GM19455 (cell line): Measurements from ENCODE around the gene IFITM10.

Experiments used
- ATAC-seq: cut with Tn5 transposase; IDR thresholded peaks from one replicate; pipeline ENCODE4 v1.9.1; 2021; ENCODE audit not compliant: unreplicated experiment

The IFITM10 gene

GRCh38 chr11:1753229-1753928 is 3.0 kb upstream of the IFITM10 start:
- no peak for ATAC-seq

GRCh38 chr11:1752907-1753228 is 2.5 kb upstream of the IFITM10 start:
- ATAC-seq, result no peak

GRCh38 chr11:1751999-1752906 is 1.9 kb upstream of the IFITM10 start:
- no peak for ATAC-seq

GRCh38 chr11:1751531-1751921 is 1.1 kb upstream of the IFITM10 start:
- ATAC-seq, result no peak

- no peak for ATAC-seq
Measured at GRCh38 chr11:1750840-1751530, 590 bp upstream of the IFITM10 start.

GRCh38 chr11:1749395-1750351 is 722 bp downstream of the IFITM10 start:
- no peak for ATAC-seq

- ATAC-seq, result no peak
Measured at GRCh38 chr11:1748636-1749394, 1.6 kb downstream of the IFITM10 start.

GRCh38 chr11:1747753-1748635 is 2.4 kb downstream of the IFITM10 start:
- ATAC-seq, result no peak

- no peak for ATAC-seq
Measured at GRCh38 chr11:1746956-1747752, 3.2 kb downstream of the IFITM10 start.

GRCh38 chr11:1746511-1746931 is 3.9 kb downstream of the IFITM10 start:
- ATAC-seq, result no peak

- no peak for ATAC-seq
Measured at GRCh38 chr11:1745701-1746320, 4.6 kb downstream of the IFITM10 start.

GRCh38 chr11:1744891-1745700 is 5.3 kb downstream of the IFITM10 start:
- no peak for ATAC-seq

GRCh38 chr11:1744137-1744886 is 6.1 kb downstream of the IFITM10 start:
- ATAC-seq, result no peak

- ATAC-seq, result no peak
Measured at GRCh38 chr11:1743585-1744136, 6.7 kb downstream of the IFITM10 start.

GRCh38 chr11:1742869-1743584 is 7.4 kb downstream of the IFITM10 start:
- no peak for ATAC-seq
